ENCODE results near the gene ZNF273. TPM values are rescaled to one million over a fixed set of nuclear protein-coding genes. Genes with fewer than 3 reads are reported as not detected.

ZNF273 gene
- total RNA-seq, 4 donors from 2014 or later: 2.7 to 8.3 (median 3.4) TPM

- intact Hi-C loops (cut with DNase I): no loop called here
- Histone ChIP-seq H3K27ac (replicated peaks in 1 of 4) (no peak overlapping the region), H3K4me3 (no peak overlapping the region), H3K27me3 (peaks cover 0 to 10% (median 0%) of the 10 kb centered on the region in 4 donors), H3K4me1 (peaks cover 0 to 9% (median 8%) of the 10 kb centered on the region in 4 donors), H3K9me3 (no peaks in the 10 kb centered on the region), H3K36me3 (no peaks in the 10 kb centered on the region)
- peak; percentile 42 for DNase-seq (ENCODE audit: extremely low spot score)
- WGBS: 89% methylated on average over 23 of the region's 23 CpGs
- TF ChIP-seq POLR2AphosphoS5 (IDR thresholded peaks at IDR 0.05) (no peak), POLR2A (IDR thresholded peaks at IDR 0.05; ENCODE audit: low read depth) (no peak), EP300 (IDR thresholded peaks at IDR 0.05) (no peak), CTCF (IDR thresholded peaks at IDR 0.05) (no peak)
These were observed 27.2 kb upstream of the ZNF273 start for GRCh38 chr7:64875658-64876406.

GRCh38 chr7:64876792-64877713, 26.0 kb upstream of the ZNF273 start:
- H3K27me3 ChIP-seq: peaks cover 0 to 10% (median 0%) of the 10 kb centered on the region in 4 donors
- intact Hi-C loops (cut with DNase I): no loop called here
- peaks cover 0 to 16% (median 14%) of the 10 kb centered on the region in 4 donors for H3K4me1 ChIP-seq
- H3K36me3 ChIP-seq: no peaks in the 10 kb centered on the region
- peak; percentile 50 for DNase-seq (ENCODE audit: extremely low spot score)
- no peak overlapping the region for H3K27ac ChIP-seq (replicated peaks in 1 of 4)
- TF ChIP-seq POLR2AphosphoS5 (IDR thresholded peaks at IDR 0.05) (peak in 1 of 2 donors; percentile 43), POLR2A (IDR thresholded peaks at IDR 0.05; ENCODE audit: low read depth) (no peak)
- H3K9me3 ChIP-seq: no peaks in the 10 kb centered on the region
- 38% methylated on average over 20 of the region's 39 CpGs for WGBS
- peak overlapping the region; percentile 37 to 58 (median 48) for H3K4me3 ChIP-seq

- Histone ChIP-seq H3K36me3 (no peaks in the 10 kb centered on the region), H3K9me3 (no peaks in the 10 kb centered on the region), H3K4me1 (peaks cover 0 to 24% (median 21%) of the 10 kb centered on the region in 4 donors), H3K27ac (replicated peaks in 1 of 4) (no peak overlapping the region), H3K4me3 (peak overlapping the region; percentile 37 to 58 (median 48)), H3K27me3 (peaks cover 0 to 10% (median 0%) of the 10 kb centered on the region in 4 donors)
- no peak for TF ChIP-seq EP300 (IDR thresholded peaks at IDR 0.05)
- TF ChIP-seq POLR2A (IDR thresholded peaks at IDR 0.05; ENCODE audit: low read depth): no peak
- TF ChIP-seq POLR2AphosphoS5 (IDR thresholded peaks at IDR 0.05): no peak
- TF ChIP-seq CTCF (IDR thresholded peaks at IDR 0.05): no peak
- 82% methylated on average over 31 of the region's 34 CpGs for WGBS
- DNase-seq (ENCODE audit: extremely low spot score): peak; percentile 89
- intact Hi-C loops (cut with DNase I): no loop called here
These were observed 25.1 kb upstream of the ZNF273 start for GRCh38 chr7:64877714-64878610.

- Histone ChIP-seq H3K27ac (replicated peaks in 1 of 4) (no peak overlapping the region), H3K9me3 (no peaks in the 10 kb centered on the region), H3K4me1 (peaks cover 0 to 31% (median 27%) of the 10 kb centered on the region in 4 donors), H3K27me3 (peaks cover 0 to 10% (median 0%) of the 10 kb centered on the region in 4 donors), H3K4me3 (no peak overlapping the region), H3K36me3 (no peaks in the 10 kb centered on the region)
- intact Hi-C loops (cut with DNase I): no loop called here
- DNase-seq (ENCODE audit: extremely low spot score): peak; percentile 82
- TF ChIP-seq POLR2AphosphoS5 (IDR thresholded peaks at IDR 0.05): no peak
- TF ChIP-seq EP300 (IDR thresholded peaks at IDR 0.05): no peak
- no peak for TF ChIP-seq POLR2A (IDR thresholded peaks at IDR 0.05; ENCODE audit: low read depth)
- TF ChIP-seq CTCF (IDR thresholded peaks at IDR 0.05): no peak
- 62% methylated on average over 5 of the region's 5 CpGs for WGBS
These were observed 24.4 kb upstream of the ZNF273 start for GRCh38 chr7:64878684-64879083.
